KOPT-K1 (cell line): ENCODE results near the gene EPHB6.

Experiments
- H3K27ac ChIP-seq: fragments of 200-600 bp; sonication (generic); 2 replicates; pipeline ENCODE4 v1.5.1; 2016; ENCODE audit warnings: antibody characterized with exemption, mild to moderate bottlenecking, low read depth, low read length; ENCODE audit not compliant: poor library complexity, severe bottlenecking
- H3K36me3 ChIP-seq: fragments of 200-600 bp; sonication (generic); 2 replicates; pipeline ENCODE4 v1.5.1; 2017; ENCODE audit warnings: antibody characterized with exemption, mild to moderate bottlenecking, low read length, moderate library complexity; ENCODE audit not compliant: insufficient read depth
- H3K9me3 ChIP-seq: fragments of 200-600 bp; sonication (generic); 2 replicates; pipeline ENCODE4 v1.5.1; 2017; ENCODE audit warnings: antibody characterized with exemption, low read length, mild to moderate bottlenecking; ENCODE audit not compliant: insufficient read depth, poor library complexity, severe bottlenecking

EPHB6 gene

GRCh38 chr7:142853739-142854371, 1.0 kb upstream of the EPHB6 start:
- peak overlapping the region; percentile 75 for H3K27ac ChIP-seq
- no peaks in the 10 kb centered on the region for H3K9me3 ChIP-seq
- H3K36me3 ChIP-seq = peaks cover 13% of the 10 kb centered on the region

- H3K36me3 ChIP-seq = peaks cover 25% of the 10 kb centered on the region
- peak overlapping the region; percentile 75 for H3K27ac ChIP-seq
- no peaks in the 10 kb centered on the region for H3K9me3 ChIP-seq
Observed at GRCh38 chr7:142855114-142855743, 353 bp downstream of the EPHB6 start.

GRCh38 chr7:142855756-142856564, 1.1 kb downstream of the EPHB6 start:
- Histone ChIP-seq H3K36me3 (peaks cover 32% of the 10 kb centered on the region), H3K9me3 (no peaks in the 10 kb centered on the region), H3K27ac (peak overlapping the region; percentile 75)

GRCh38 chr7:142856565-142857245, 1.8 kb downstream of the EPHB6 start:
- Histone ChIP-seq H3K9me3 (no peaks in the 10 kb centered on the region), H3K36me3 (peaks cover 40% of the 10 kb centered on the region), H3K27ac (peak overlapping the region; percentile 75)

GRCh38 chr7:142857625-142858024, 2.7 kb downstream of the EPHB6 start:
- Histone ChIP-seq H3K27ac (no peak overlapping the region), H3K9me3 (no peaks in the 10 kb centered on the region), H3K36me3 (peaks cover 49% of the 10 kb centered on the region)

GRCh38 chr7:142859411-142859810, 4.5 kb downstream of the EPHB6 start:
- no peaks in the 10 kb centered on the region for H3K9me3 ChIP-seq
- no peak overlapping the region for H3K27ac ChIP-seq
- peaks cover 67% of the 10 kb centered on the region for H3K36me3 ChIP-seq

GRCh38 chr7:142859829-142860228, 5.0 kb downstream of the EPHB6 start:
- peaks cover 71% of the 10 kb centered on the region for H3K36me3 ChIP-seq
- H3K27ac ChIP-seq = no peak overlapping the region
- no peaks in the 10 kb centered on the region for H3K9me3 ChIP-seq

- no peaks in the 10 kb centered on the region for H3K9me3 ChIP-seq
- H3K36me3 ChIP-seq = peaks cover 83% of the 10 kb centered on the region
- no peak overlapping the region for H3K27ac ChIP-seq
Observed at GRCh38 chr7:142860968-142861367, 6.1 kb downstream of the EPHB6 start.

GRCh38 chr7:142862351-142862750, 7.5 kb downstream of the EPHB6 start:
- H3K9me3 ChIP-seq = no peaks in the 10 kb centered on the region
- no peak overlapping the region for H3K27ac ChIP-seq
- H3K36me3 ChIP-seq = peaks cover 88% of the 10 kb centered on the region

GRCh38 chr7:142862786-142863400, 8.0 kb downstream of the EPHB6 start:
- H3K27ac ChIP-seq = no peak overlapping the region
- H3K36me3 ChIP-seq = peaks cover 88% of the 10 kb centered on the region
- no peaks in the 10 kb centered on the region for H3K9me3 ChIP-seq

GRCh38 chr7:142863891-142864685, 9.2 kb downstream of the EPHB6 start:
- Histone ChIP-seq H3K36me3 (peaks cover 98% of the 10 kb centered on the region), H3K9me3 (no peaks in the 10 kb centered on the region)

GRCh38 chr7:142864980-142865747, 10.3 kb downstream of the EPHB6 start:
- peaks cover 100% of the 10 kb centered on the region for H3K36me3 ChIP-seq
- H3K27ac ChIP-seq = no peak overlapping the region
- H3K9me3 ChIP-seq = no peaks in the 10 kb centered on the region

More at GRCh38 chr7:142863891-142864685, 9.2 kb downstream of the EPHB6 start:
- H3K27ac ChIP-seq = no peak overlapping the region

- peaks cover 100% of the 10 kb centered on the region for H3K36me3 ChIP-seq
- H3K9me3 ChIP-seq = no peaks in the 10 kb centered on the region
- H3K27ac ChIP-seq = no peak overlapping the region
Observed at GRCh38 chr7:142865766-142866165, 10.9 kb downstream of the EPHB6 start.
